ENCODE measurements around the gene TBX5. TPM values are rescaled to one million over a fixed set of nuclear protein-coding genes. Genes with fewer than 3 reads are reported as not detected.

Gene TBX5
- total and polyA plus RNA-seq, 2 of the 4 experiments (the other 2 are of a cell fraction), result 13.3 to 14.7 TPM

DNA sequence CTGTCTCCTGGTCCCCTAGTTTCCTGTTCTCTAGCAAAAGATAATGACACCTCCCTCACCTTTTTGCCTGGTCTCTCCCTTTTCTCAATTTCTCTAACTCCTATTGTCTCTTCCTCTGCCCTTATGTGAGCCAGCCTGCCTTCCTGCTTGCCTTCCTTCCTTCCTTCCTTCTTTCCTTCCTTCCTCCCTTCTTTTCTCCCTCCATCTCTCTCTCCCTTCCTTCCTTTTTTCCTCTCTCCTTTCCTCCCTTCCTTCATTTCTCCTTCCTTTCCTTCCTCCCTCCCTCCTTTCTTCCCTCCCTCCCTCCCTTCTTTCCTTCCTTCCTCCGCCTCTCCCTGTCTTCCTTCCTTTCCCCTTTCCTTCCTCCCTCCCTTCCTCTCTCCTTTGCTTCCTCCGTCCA is 45.7 kb upstream of the TBX5 start:
- no peak for ATAC-seq (ENCODE audit: low read depth)
- Histone ChIP-seq H4K91ac (ENCODE audit: insufficient read depth, low read depth, low read length) (no peak overlapping the region), H3K4ac (ENCODE audit: low read depth, low read length) (no peak overlapping the region), H3K27ac (ENCODE audit: insufficient read depth, low read length) (no peak overlapping the region), H2AK9ac (replicated peaks; ENCODE audit: low read depth, low read length, poor library complexity) (no peak overlapping the region), H4K8ac (ENCODE audit: low read depth in 2 of 2, low read length in 2 of 2) (no peak overlapping the region), H2BK15ac (ENCODE audit: low read depth, low read length) (no peak overlapping the region), H2BK20ac (ENCODE audit: low read depth, low read length) (no peak overlapping the region), H4K5ac (ENCODE audit: low read depth, low read length) (no peak overlapping the region), H3K18ac (ENCODE audit: low read depth, low read length) (no peak overlapping the region), H3K4me2 (ENCODE audit: low read depth, low read length) (no peak overlapping the region), H3K14ac (replicated peaks; ENCODE audit: low read depth, low read length) (no peak overlapping the region), H2AK5ac (ENCODE audit: low read depth, low read length) (no peak overlapping the region; the same call in 1 of the 2 replicates), H3K23ac (ENCODE audit: low read depth, low read length) (no peak overlapping the region; the same call in 1 of the 2 replicates), H3K27me3 (ENCODE audit: control insufficient read depth, insufficient read depth, low read length) (peaks cover 46% of the 10 kb centered on the region), H3K36me3 (ENCODE audit: control insufficient read depth, insufficient read depth, low read length) (no peaks in the 10 kb centered on the region), H3K4me1 (ENCODE audit: control insufficient read depth, insufficient read depth, low read length) (no peaks in the 10 kb centered on the region), H3K9me1 (ENCODE audit: insufficient read depth, low read length) (0 out of 2 replicates have a peak, but pooled peaks cover 2% of the 10 kb centered on the region), H3K56ac (ENCODE audit: extremely low read depth, insufficient read depth, low read length) (no peak overlapping the region), H2BK120ac (ENCODE audit: low read depth, low read length) (no peak overlapping the region), H2BK5ac (ENCODE audit: low read depth, low read length, poor library complexity, severe bottlenecking) (no peak overlapping the region), H3K79me1 (ENCODE audit: low read depth in 1 of 2, low read length in 2 of 2) (no peaks in the 10 kb centered on the region), H2AFZ (replicated peaks; ENCODE audit: low read length, poor library complexity) (no peak overlapping the region), H3K4me3 (ENCODE audit: insufficient read depth, low read depth, low read length) (no peak overlapping the region), H4K20me1 (ENCODE audit: insufficient read depth, low read length) (no peaks in the 10 kb centered on the region), H3K9me3 (ENCODE audit: control insufficient read depth, insufficient read depth, low read length) (no peaks in the 10 kb centered on the region), H3K9ac (ENCODE audit: low read depth, low read length) (no peak overlapping the region)
- 100% methylated on average over 1 of the region's 2 CpGs for WGBS, 2 experiments (ENCODE audit: extremely low coverage in 2 of 2, insufficient read length in 1 of 2)
- intact Hi-C loops (cut with micrococcal nuclease) (no loop called here), dilution Hi-C loops (cut with HindIII; ENCODE audit: low sequenced_read_pairs, unreplicated experiment) (no loop called here), in situ Hi-C loops (cut with MboI; ENCODE audit: low sequenced_read_pairs) (no loop called here)
- DNase-seq, result no peak
- POLR2A ChIA-PET (ENCODE audit: unreplicated experiment), result no interaction called here
- CTCF ChIA-PET, result no interaction called here
- no peak for TF ChIP-seq MAFK (IDR thresholded peaks at IDR 0.05; ENCODE audit: low read depth, low read length)
- TF ChIP-seq RFX5 (IDR thresholded peaks at IDR 0.05; ENCODE audit: low read depth, low read length), result no peak
- no peak for TF ChIP-seq BHLHE40 (IDR thresholded peaks at IDR 0.05; ENCODE audit: low read depth, low read length)
- no peak for TF ChIP-seq MXI1 (IDR thresholded peaks at IDR 0.05; ENCODE audit: borderline replicate concordance, low read depth, low read length)
- TF ChIP-seq RCOR1 (IDR thresholded peaks at IDR 0.05; ENCODE audit: insufficient replicate concordance, low read length), result no peak
- no peak for TF ChIP-seq CEBPB (IDR thresholded peaks at IDR 0.05; ENCODE audit: low read depth, low read length)
- no peak for TF ChIP-seq RAD21 (IDR thresholded peaks at IDR 0.05; ENCODE audit: low read length)
- TF ChIP-seq, protein P1, sequence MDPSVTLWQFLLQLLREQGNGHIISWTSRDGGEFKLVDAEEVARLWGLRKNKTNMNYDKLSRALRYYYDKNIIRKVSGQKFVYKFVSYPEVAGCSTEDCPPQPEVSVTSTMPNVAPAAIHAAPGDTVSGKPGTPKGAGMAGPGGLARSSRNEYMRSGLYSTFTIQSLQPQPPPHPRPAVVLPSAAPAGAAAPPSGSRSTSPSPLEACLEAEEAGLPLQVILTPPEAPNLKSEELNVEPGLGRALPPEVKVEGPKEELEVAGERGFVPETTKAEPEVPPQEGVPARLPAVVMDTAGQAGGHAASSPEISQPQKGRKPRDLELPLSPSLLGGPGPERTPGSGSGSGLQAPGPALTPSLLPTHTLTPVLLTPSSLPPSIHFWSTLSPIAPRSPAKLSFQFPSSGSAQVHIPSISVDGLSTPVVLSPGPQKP (IDR thresholded peaks at IDR 0.05; ENCODE audit: borderline replicate concordance, low read depth, low read length), result no peak
- no peak for TF ChIP-seq FOS (IDR thresholded peaks at IDR 0.05; ENCODE audit: low read depth, low read length)
- TF ChIP-seq, protein P2, sequence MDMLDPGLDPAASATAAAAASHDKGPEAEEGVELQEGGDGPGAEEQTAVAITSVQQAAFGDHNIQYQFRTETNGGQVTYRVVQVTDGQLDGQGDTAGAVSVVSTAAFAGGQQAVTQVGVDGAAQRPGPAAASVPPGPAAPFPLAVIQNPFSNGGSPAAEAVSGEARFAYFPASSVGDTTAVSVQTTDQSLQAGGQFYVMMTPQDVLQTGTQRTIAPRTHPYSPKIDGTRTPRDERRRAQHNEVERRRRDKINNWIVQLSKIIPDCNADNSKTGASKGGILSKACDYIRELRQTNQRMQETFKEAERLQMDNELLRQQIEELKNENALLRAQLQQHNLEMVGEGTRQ (IDR thresholded peaks at IDR 0.05; ENCODE audit: low read depth, low read length), result no peak
- TF ChIP-seq MAZ (IDR thresholded peaks at IDR 0.05; ENCODE audit: borderline replicate concordance, low read depth, low read length), result no peak
- TF ChIP-seq CHD1 (IDR thresholded peaks at IDR 0.05; ENCODE audit: low read depth, low read length), result no peak
- no TSS peak for BruUV-seq (replicated peaks)
